T-cell (primary cell): ENCODE results near the gene SYT4. TPM values are rescaled to one million over a fixed set of nuclear protein-coding genes. Genes with fewer than 3 reads are reported as not detected.

Experiments used
- ATAC-seq, 4 experiments: fragments of 200-7000 bp in 3 of 4; fragments of 150-1000 bp in 1 of 4; cut with Tn5 transposase; replicated peaks in 1 of 4; 1 replicate in 3 of 4; 2 replicates in 1 of 4; pipeline ENCODE4 v1.10.0; 2021; ENCODE audit warnings: moderate library complexity in 3 of 4, mild to moderate bottlenecking in 2 of 4, moderate number of reproducible peaks in 1 of 4
- CTCF ChIA-PET, 2 donors: fragments of 300-600 bp; sonication (Branson Sonifier 250); formaldehyde crosslinking; loops; one replicate each; lab custom pipeline; 2022; ENCODE audit warnings: antibody characterized with exemption in 2 of 2; lab: Charles Lee
- POLR2A ChIA-PET, 2 donors: fragments of 300-600 bp; sonication (Branson Sonifier 250); formaldehyde crosslinking; loops; one replicate each; lab custom pipeline; 2022; ENCODE audit warnings: antibody characterized with exemption in 2 of 2; lab: Charles Lee
- DNase-seq, 35 experiments: peaks; one replicate each; pipeline versions ENCODE4 v3.0.0 to v3.0.0-alpha.2; 2013 to 2023
- H3K27ac ChIP-seq: one replicate; pipeline ENCODE4 v1.5.1; 2013; ENCODE audit warnings: low read length
- H3K27me3 ChIP-seq, 2 experiments: replicated peaks in 1 of 2; 1 replicate in 1 of 2; 2 replicates in 1 of 2; pipeline versions ENCODE4 v1.6.1 to v1.7.0; 2013; ENCODE audit warnings: low read length in 1 of 2, mixed read lengths in 1 of 2; ENCODE audit not compliant: control insufficient read depth in 2 of 2, insufficient read depth in 2 of 2; ENCODE audit errors: extremely low read depth in 1 of 2
- H3K36me3 ChIP-seq, 2 donors: 1 replicate in 1 of 2; 2 replicates in 1 of 2; pipeline versions ENCODE4 v1.6.1 to v1.7.0; 2013; ENCODE audit warnings: low read length in 1 of 2; ENCODE audit not compliant: control insufficient read depth in 2 of 2, insufficient read depth in 1 of 2; ENCODE audit errors: extremely low read depth in 1 of 2
- H3K4me1 ChIP-seq, 2 experiments: 1 replicate in 1 of 2; 2 replicates in 1 of 2; pipeline versions ENCODE4 v1.6.1 to v1.7.0; 2013; ENCODE audit warnings: low read length in 2 of 2, mixed read lengths in 1 of 2; ENCODE audit not compliant: insufficient read depth in 2 of 2, control insufficient read depth in 1 of 2; ENCODE audit errors: extremely low read depth in 1 of 2
- H3K4me3 ChIP-seq, 2 donors: 1 replicate in 1 of 2; 2 replicates in 1 of 2; pipeline versions ENCODE4 v1.5.1 to v1.7.0; 2013; ENCODE audit warnings: mild to moderate bottlenecking in 2 of 2, low read length in 1 of 2, moderate library complexity in 1 of 2; ENCODE audit not compliant: control insufficient read depth in 1 of 2; ENCODE audit errors: extremely low read depth in 1 of 2
- H3K9me3 ChIP-seq: 2 replicates; pipeline ENCODE4 v1.7.0; 2013
- H3K27ac Mint-ChIP-seq, 2 donors: one replicate each; pipeline ENCODE4 v1.8.0; 2020 to 2021; ENCODE audit warnings: mild to moderate bottlenecking in 2 of 2, mixed read lengths in 2 of 2
- H3K27me3 Mint-ChIP-seq, 2 donors: one replicate each; pipeline ENCODE4 v1.8.0; 2021 to 2022; ENCODE audit warnings: mixed read lengths in 2 of 2
- H3K36me3 Mint-ChIP-seq: one replicate; pipeline ENCODE4 v1.8.0; 2021; ENCODE audit warnings: mixed read lengths
- H3K4me1 Mint-ChIP-seq, 3 donors: one replicate each; pipeline ENCODE4 v1.8.0; 2020 to 2022; ENCODE audit warnings: mixed read lengths in 3 of 3, mild to moderate bottlenecking in 1 of 3
- H3K4me3 Mint-ChIP-seq, 3 donors: one replicate each; pipeline ENCODE4 v1.8.0; 2020 to 2022; ENCODE audit warnings: mild to moderate bottlenecking in 3 of 3, mixed read lengths in 3 of 3, moderate library complexity in 3 of 3
- H3K9me3 Mint-ChIP-seq, 3 donors: one replicate each; pipeline ENCODE4 v1.8.0; 2020 to 2022; ENCODE audit warnings: mixed read lengths in 3 of 3
- WGBS: methylation state at CpG from one replicate; pipeline ENCODE4 v1.1.5; 2013; ENCODE audit warnings: missing lambda C conversion rate; ENCODE audit not compliant: insufficient coverage; 5-methylcytosine and 5-hydroxymethylcytosine counted together
- total RNA-seq, 35 experiments: library from RNA in 6 of 35; stranded (reverse) in 6 of 35; fragments of 120-200 nt in 1 of 35; gene quantifications; one replicate each; pipeline versions ENCODE4 v1.2.1 to v1.2.4 and lab custom pipeline; 2013 to 2026

The SYT4 gene
- total RNA-seq, 5 donors from 2014 or later (not counting 1 experiment from before 2014, with no cell fraction given), result 0.23 to 0.61 TPM; not detected in 3

- no peak for ATAC-seq
- CTCF ChIA-PET, result no interaction called here
These were observed 40.4 kb downstream of the SYT4 start for GRCh38 chr18:43236921-43237320.

DNA sequence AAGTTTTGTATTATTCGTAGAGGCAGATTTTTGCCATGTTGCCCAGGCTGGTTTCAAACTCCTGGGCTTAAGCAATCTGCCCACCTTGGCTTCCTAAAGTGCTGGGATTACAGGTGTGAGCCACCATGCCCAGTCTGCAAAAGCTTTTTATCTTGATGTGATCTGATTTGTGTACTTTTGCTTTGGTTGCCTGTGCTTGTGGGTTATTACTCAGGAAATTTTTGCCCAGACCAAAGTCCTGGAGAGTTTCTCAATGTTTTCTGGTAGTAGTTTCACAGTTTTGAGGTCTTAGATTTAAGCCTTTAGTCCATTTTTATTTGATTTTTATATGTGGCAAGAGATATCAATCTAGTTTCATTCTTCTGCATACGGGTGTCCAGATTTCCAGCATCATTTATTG lies 42.4 kb downstream of the SYT4 start:
- Mint-ChIP-seq H3K9me3 (peaks cover 9 to 14% (median 9%) of the 10 kb centered on the region in 3 donors), H3K4me3 (no peak overlapping the region), H3K4me1 (no peaks in the 10 kb centered on the region), H3K36me3 (no peaks in the 10 kb centered on the region), H3K27ac (no peak overlapping the region), H3K27me3 (no peaks in the 10 kb centered on the region)
- WGBS, result no CpG with 5 or more reads among the region's 2 CpGs
- H3K27me3 ChIP-seq, result no peaks in the 10 kb centered on the region
- H3K9me3 ChIP-seq, result no peaks in the 10 kb centered on the region
- ChIA-PET CTCF (no interaction called here), POLR2A (no interaction called here)
- H3K4me3 ChIP-seq, result no peak overlapping the region
- H3K27ac ChIP-seq, result no peak overlapping the region
- no peaks in the 10 kb centered on the region for H3K36me3 ChIP-seq
- no peaks in the 10 kb centered on the region for H3K4me1 ChIP-seq
- DNase-seq, result no peak
- no peak for ATAC-seq

More at GRCh38 chr18:43236921-43237320, 40.4 kb downstream of the SYT4 start:
- Histone ChIP-seq H3K27ac (no peak overlapping the region), H3K27me3 (no peaks in the 10 kb centered on the region), H3K4me1 (no peaks in the 10 kb centered on the region), H3K4me3 (no peak overlapping the region), H3K36me3 (no peaks in the 10 kb centered on the region), H3K9me3 (no peaks in the 10 kb centered on the region)
- POLR2A ChIA-PET, result no interaction called here
- DNase-seq, result no peak
- Mint-ChIP-seq H3K4me3 (no peak overlapping the region), H3K4me1 (no peaks in the 10 kb centered on the region), H3K36me3 (no peaks in the 10 kb centered on the region), H3K27me3 (no peaks in the 10 kb centered on the region), H3K27ac (no peak overlapping the region), H3K9me3 (peaks cover 8 to 14% (median 9%) of the 10 kb centered on the region in 3 donors)
- no CpG with 5 or more reads among the region's 2 CpGs for WGBS

GRCh38 chr18:43222501-43222900 lies 54.8 kb downstream of the SYT4 start:
- Histone ChIP-seq H3K36me3 (no peaks in the 10 kb centered on the region), H3K4me1 (no peaks in the 10 kb centered on the region), H3K4me3 (no peak overlapping the region), H3K9me3 (no peaks in the 10 kb centered on the region), H3K27ac (no peak overlapping the region), H3K27me3 (no peaks in the 10 kb centered on the region)
- Mint-ChIP-seq H3K36me3 (no peaks in the 10 kb centered on the region), H3K4me1 (no peaks in the 10 kb centered on the region), H3K4me3 (no peak overlapping the region), H3K27me3 (no peaks in the 10 kb centered on the region), H3K27ac (no peak overlapping the region), H3K9me3 (peaks cover 4 to 8% (median 6%) of the 10 kb centered on the region in 3 donors)
- ATAC-seq (no peak), DNase-seq (no peak)
- no CpG with 5 or more reads among the region's 2 CpGs for WGBS
- POLR2A ChIA-PET, result no interaction called here
- CTCF ChIA-PET, result no interaction called here

DNA sequence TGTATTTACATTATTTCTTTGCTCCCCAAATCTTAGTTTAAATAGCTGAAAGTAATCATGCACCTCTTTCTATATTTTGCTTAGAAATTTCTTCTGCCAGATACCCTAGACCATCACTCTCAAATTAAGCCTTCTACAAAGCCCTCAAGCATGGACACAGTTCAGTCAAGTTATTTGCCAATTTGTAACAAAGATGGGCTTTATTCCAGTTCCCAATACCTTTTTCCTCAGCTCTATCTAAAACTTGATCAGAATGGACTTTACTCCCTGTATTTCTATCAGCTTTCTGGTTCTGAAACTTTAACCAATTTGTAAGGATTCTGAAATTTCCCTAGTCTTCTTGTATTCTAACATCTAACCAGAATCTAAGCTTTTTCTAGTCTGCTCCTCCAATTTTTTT lies 56.6 kb downstream of the SYT4 start:
- ATAC-seq (no peak), DNase-seq (no peak)
- Mint-ChIP-seq H3K36me3 (no peaks in the 10 kb centered on the region), H3K9me3 (peaks cover 8 to 13% (median 11%) of the 10 kb centered on the region in 3 donors), H3K4me3 (no peak overlapping the region), H3K27ac (no peak overlapping the region), H3K4me1 (no peaks in the 10 kb centered on the region), H3K27me3 (no peaks in the 10 kb centered on the region)
- CTCF ChIA-PET, result no interaction called here
- no peak overlapping the region for H3K4me3 ChIP-seq
- H3K36me3 ChIP-seq, result no peaks in the 10 kb centered on the region
- POLR2A ChIA-PET, result interaction anchor here in 1 of 2 donors (0.8 kb wide), 1 partner anchor 1553 kb away, joined by 3 read pairs; no protein-coding TSS in a partner anchor
- no peak overlapping the region for H3K27ac ChIP-seq
- H3K4me1 ChIP-seq, result no peaks in the 10 kb centered on the region
- no peaks in the 10 kb centered on the region for H3K27me3 ChIP-seq
- no peaks in the 10 kb centered on the region for H3K9me3 ChIP-seq

Other genes with a start within 250 kb of the SYT4 start
- not detected for gene RIT2, start 161.8 kb downstream of the SYT4 start, total RNA-seq